ENCODE measurements around the gene SMC6.

The SMC6 gene

GRCh38 chr2:17690776-17691175 lies 62.8 kb downstream of the SMC6 start:
- TF ChIP-seq CTCF (conservative IDR thresholded peaks at IDR 0.05; ENCODE audit: low read length), result no peak
- no peak overlapping the region for H3K4me3 ChIP-seq (ENCODE audit: low read length)
- no peak for DNase-seq (ENCODE audit: low read depth)

GRCh38 chr2:17689010-17689409 lies 64.6 kb downstream of the SMC6 start:
- TF ChIP-seq CTCF (conservative IDR thresholded peaks at IDR 0.05; ENCODE audit: low read length), result no peak
- H3K4me3 ChIP-seq (ENCODE audit: low read length), result no peak overlapping the region
- no peak for DNase-seq (ENCODE audit: low read depth)

GRCh38 chr2:17688600-17688999 lies 65.0 kb downstream of the SMC6 start:
- H3K4me3 ChIP-seq (ENCODE audit: low read length), result no peak overlapping the region
- DNase-seq (ENCODE audit: low read depth), result no peak
- TF ChIP-seq CTCF (conservative IDR thresholded peaks at IDR 0.05; ENCODE audit: low read length), result no peak

- no peak for DNase-seq (ENCODE audit: low read depth)
- H3K4me3 ChIP-seq (ENCODE audit: low read length), result no peak overlapping the region
- no peak for TF ChIP-seq CTCF (conservative IDR thresholded peaks at IDR 0.05; ENCODE audit: low read length)
Observed at GRCh38 chr2:17683981-17684380, 69.6 kb downstream of the SMC6 start.

- no peak for DNase-seq (ENCODE audit: low read depth)
- TF ChIP-seq CTCF (conservative IDR thresholded peaks at IDR 0.05; ENCODE audit: low read length), result no peak
- H3K4me3 ChIP-seq (ENCODE audit: low read length), result no peak overlapping the region
Observed at GRCh38 chr2:17682098-17682857, 71.3 kb downstream of the SMC6 start.

- peak; percentile 11 for DNase-seq (ENCODE audit: low read depth)
- H3K4me3 ChIP-seq (ENCODE audit: low read length), result no peak overlapping the region
- no peak for TF ChIP-seq CTCF (conservative IDR thresholded peaks at IDR 0.05; ENCODE audit: low read length)
Observed at GRCh38 chr2:17680119-17680518, 73.5 kb downstream of the SMC6 start.

- no peak overlapping the region for H3K4me3 ChIP-seq (ENCODE audit: low read length)
- no peak for DNase-seq (ENCODE audit: low read depth)
- TF ChIP-seq CTCF (conservative IDR thresholded peaks at IDR 0.05; ENCODE audit: low read length), result no peak
Observed at GRCh38 chr2:17674817-17675216, 78.8 kb downstream of the SMC6 start.

All from AG10803 (cell line).